Measurements from ENCODE around the gene MASTL. TPM values are rescaled to one million over a fixed set of nuclear protein-coding genes. Genes with fewer than 3 reads are reported as not detected.

Gene MASTL
- polyA plus RNA-seq, 1 donor = 7.5 TPM

- H3K27me3 ChIP-seq (ENCODE audit: control insufficient read depth, insufficient read depth, low read length) = no peaks in the 10 kb centered on the region
- H3K4me3 ChIP-seq (ENCODE audit: low read length) = no peak overlapping the region
- H3K4me1 ChIP-seq (ENCODE audit: control insufficient read depth, insufficient read depth, low read length) = no peaks in the 10 kb centered on the region
- peaks cover 70% of the 10 kb centered on the region for H3K36me3 ChIP-seq (ENCODE audit: control insufficient read depth, insufficient read depth, low read length)
- no peaks in the 10 kb centered on the region for H3K9me3 ChIP-seq (ENCODE audit: control insufficient read depth, low read depth, low read length)
- DNase-seq = no peak
- WGBS (ENCODE audit: insufficient coverage, low lambda C conversion rate) = no CpG with 5 or more reads among the region's 2 CpGs
- H3K27ac ChIP-seq (ENCODE audit: low read length) = no peak overlapping the region
Measured at GRCh38 chr10:27207350-27207749, 52.2 kb downstream of the MASTL start.

GRCh38 chr10:27223964-27224363 lies 68.8 kb downstream of the MASTL start:
- Histone ChIP-seq H3K4me3 (ENCODE audit: low read length) (no peak overlapping the region), H3K27ac (ENCODE audit: low read length) (no peak overlapping the region), H3K4me1 (ENCODE audit: control insufficient read depth, insufficient read depth, low read length) (no peaks in the 10 kb centered on the region), H3K27me3 (ENCODE audit: control insufficient read depth, insufficient read depth, low read length) (no peaks in the 10 kb centered on the region), H3K36me3 (ENCODE audit: control insufficient read depth, insufficient read depth, low read length) (peaks cover 45% of the 10 kb centered on the region), H3K9me3 (ENCODE audit: control insufficient read depth, low read depth, low read length) (no peaks in the 10 kb centered on the region)
- peak in 1 of 2 donors; percentile 17 for DNase-seq
- 40% methylated on average over 1 of the region's 5 CpGs for WGBS (ENCODE audit: insufficient coverage, low lambda C conversion rate)

GRCh38 chr10:27225011-27225590 lies 69.9 kb downstream of the MASTL start:
- Histone ChIP-seq H3K27me3 (ENCODE audit: control insufficient read depth, insufficient read depth, low read length) (no peaks in the 10 kb centered on the region), H3K4me1 (ENCODE audit: control insufficient read depth, insufficient read depth, low read length) (no peaks in the 10 kb centered on the region), H3K27ac (ENCODE audit: low read length) (no peak overlapping the region), H3K4me3 (ENCODE audit: low read length) (no peak overlapping the region), H3K9me3 (ENCODE audit: control insufficient read depth, low read depth, low read length) (no peaks in the 10 kb centered on the region), H3K36me3 (ENCODE audit: control insufficient read depth, insufficient read depth, low read length) (peaks cover 38% of the 10 kb centered on the region)
- DNase-seq = no peak
- 86% methylated on average over 1 of the region's 8 CpGs for WGBS (ENCODE audit: insufficient coverage, low lambda C conversion rate)

GRCh38 chr10:27225642-27226257 lies 70.6 kb downstream of the MASTL start:
- 50% methylated on average over 2 of the region's 3 CpGs for WGBS (ENCODE audit: insufficient coverage, low lambda C conversion rate)
- DNase-seq = no peak
- H3K4me3 ChIP-seq (ENCODE audit: low read length) = no peak overlapping the region
- H3K4me1 ChIP-seq (ENCODE audit: control insufficient read depth, insufficient read depth, low read length) = peaks cover 5% of the 10 kb centered on the region
- H3K36me3 ChIP-seq (ENCODE audit: control insufficient read depth, insufficient read depth, low read length) = peaks cover 34% of the 10 kb centered on the region
- H3K27me3 ChIP-seq (ENCODE audit: control insufficient read depth, insufficient read depth, low read length) = no peaks in the 10 kb centered on the region
- H3K27ac ChIP-seq (ENCODE audit: low read length) = no peak overlapping the region
- H3K9me3 ChIP-seq (ENCODE audit: control insufficient read depth, low read depth, low read length) = no peaks in the 10 kb centered on the region

- no CpG with 5 or more reads among the region's 1 CpG for WGBS (ENCODE audit: insufficient coverage, low lambda C conversion rate)
- peaks cover 16% of the 10 kb centered on the region for H3K4me1 ChIP-seq (ENCODE audit: control insufficient read depth, insufficient read depth, low read length)
- H3K36me3 ChIP-seq (ENCODE audit: control insufficient read depth, insufficient read depth, low read length) = peaks cover 31% of the 10 kb centered on the region
- H3K27me3 ChIP-seq (ENCODE audit: control insufficient read depth, insufficient read depth, low read length) = no peaks in the 10 kb centered on the region
- H3K4me3 ChIP-seq (ENCODE audit: low read length) = no peak overlapping the region
- no peaks in the 10 kb centered on the region for H3K9me3 ChIP-seq (ENCODE audit: control insufficient read depth, low read depth, low read length)
- DNase-seq = peak; percentile 41 to 82
- H3K27ac ChIP-seq (ENCODE audit: low read length) = peak overlapping the region; percentile 72
Measured at GRCh38 chr10:27230022-27230421, 74.9 kb downstream of the MASTL start.

GRCh38 chr10:27235706-27236105 lies 80.6 kb downstream of the MASTL start:
- H3K27ac ChIP-seq (ENCODE audit: low read length) = no peak overlapping the region
- H3K36me3 ChIP-seq (ENCODE audit: control insufficient read depth, insufficient read depth, low read length) = peaks cover 14% of the 10 kb centered on the region
- no peak overlapping the region for H3K4me3 ChIP-seq (ENCODE audit: low read length)
- H3K9me3 ChIP-seq (ENCODE audit: control insufficient read depth, low read depth, low read length) = no peaks in the 10 kb centered on the region
- DNase-seq = no peak
- peaks cover 19% of the 10 kb centered on the region for H3K4me1 ChIP-seq (ENCODE audit: control insufficient read depth, insufficient read depth, low read length)
- no CpG with 5 or more reads among the region's 1 CpG for WGBS (ENCODE audit: insufficient coverage, low lambda C conversion rate)
- H3K27me3 ChIP-seq (ENCODE audit: control insufficient read depth, insufficient read depth, low read length) = no peaks in the 10 kb centered on the region

Other genes with a start within 250 kb of the MASTL start
- gene ANKRD26, start 54.9 kb upstream of the MASTL start, polyA plus RNA-seq = 8.7 TPM
- 81.9 TPM for gene YME1L1, start 968 bp upstream of the MASTL start, polyA plus RNA-seq
- 44.0 TPM for gene ACBD5, start 85.4 kb downstream of the MASTL start, polyA plus RNA-seq

Measured in large intestine (tissue), 3 donors.